Activated naive CD4-positive, alpha-beta T cell treated with anti-CD3 and anti-CD28 coated beads for 36 hours (primary cell): ENCODE results near the gene ACTL8. TPM values are rescaled to one million over a fixed set of nuclear protein-coding genes. Genes with fewer than 3 reads are reported as not detected.

Source experiments
- CTCF ChIA-PET: fragments of 350-600 bp; sonication (Branson Sonifier 250); formaldehyde crosslinking; loops from one replicate; lab custom pipeline; 2021; ENCODE audit warnings: antibody characterized with exemption; lab: Charles Lee
- DNase-seq: peaks from one replicate; pipeline ENCODE4 v3.0.0-alpha.2; 2020
- H3K27ac Mint-ChIP-seq: one replicate; pipeline ENCODE4 v1.8.0; 2021; ENCODE audit warnings: mild to moderate bottlenecking, mixed read lengths
- H3K27me3 Mint-ChIP-seq: one replicate; pipeline ENCODE4 v1.8.0; 2021; ENCODE audit warnings: low read depth, mixed read lengths
- H3K36me3 Mint-ChIP-seq: one replicate; pipeline ENCODE4 v1.8.0; 2021; ENCODE audit warnings: low read depth, mixed read lengths
- H3K4me1 Mint-ChIP-seq: one replicate; pipeline ENCODE4 v1.8.0; 2021; ENCODE audit warnings: low read depth, mixed read lengths
- H3K4me3 Mint-ChIP-seq: one replicate; pipeline ENCODE4 v1.8.0; 2021; ENCODE audit warnings: mild to moderate bottlenecking, moderate library complexity, mixed read lengths
- H3K9me3 Mint-ChIP-seq: one replicate; pipeline ENCODE4 v1.8.0; 2021; ENCODE audit warnings: mixed read lengths
- intact Hi-C: fragments of 100-400 bp; cut with micrococcal nuclease; formaldehyde crosslinking; loops from one replicate; pipeline ENCODE4 v1.15.1; 2023
- total RNA-seq, 2 experiments: library from RNA; stranded (reverse); gene quantifications; one replicate each; pipeline ENCODE4 v1.2.3, GENCODE V29; 2021

Gene ACTL8
- total RNA-seq, 2 experiments from 2014 or later, result 0.12 TPM; not detected in 1

- no peak overlapping the region for H3K27ac Mint-ChIP-seq
- CTCF ChIA-PET, result interaction anchor here (0.5 kb wide), 1 partner anchor 22 kb away, joined by 3 read pairs; no protein-coding TSS in a partner anchor
These were observed 8.3 kb downstream of the ACTL8 start for GRCh38 chr1:17763417-17763816.

GRCh38 chr1:17763995-17764394 is 8.9 kb downstream of the ACTL8 start:
- CTCF ChIA-PET, result no interaction called here
- Mint-ChIP-seq H3K9me3 (peaks cover 24% of the 10 kb centered on the region), H3K4me1 (no peaks in the 10 kb centered on the region), H3K36me3 (peaks cover 6% of the 10 kb centered on the region), H3K27ac (no peak overlapping the region), H3K27me3 (peaks cover 4% of the 10 kb centered on the region), H3K4me3 (no peak overlapping the region)
- DNase-seq, result no peak
- intact Hi-C loops, result no loop called here

More at GRCh38 chr1:17763417-17763816, 8.3 kb downstream of the ACTL8 start:
- peaks cover 29% of the 10 kb centered on the region for H3K9me3 Mint-ChIP-seq
- intact Hi-C loops, result no loop called here
- H3K36me3 Mint-ChIP-seq, result peaks cover 6% of the 10 kb centered on the region
- no peak overlapping the region for H3K4me3 Mint-ChIP-seq
- peaks cover 4% of the 10 kb centered on the region for H3K27me3 Mint-ChIP-seq
- DNase-seq, result no peak
- no peaks in the 10 kb centered on the region for H3K4me1 Mint-ChIP-seq

GRCh38 chr1:17764591-17764990 is 9.5 kb downstream of the ACTL8 start:
- intact Hi-C loops, result no loop called here
- Mint-ChIP-seq H3K4me1 (no peaks in the 10 kb centered on the region), H3K27me3 (peaks cover 4% of the 10 kb centered on the region), H3K9me3 (peaks cover 19% of the 10 kb centered on the region), H3K27ac (no peak overlapping the region), H3K4me3 (no peak overlapping the region), H3K36me3 (peaks cover 6% of the 10 kb centered on the region)
- CTCF ChIA-PET, result no interaction called here
- DNase-seq, result no peak

GRCh38 chr1:17765444-17766411 is 10.6 kb downstream of the ACTL8 start:
- no peak for DNase-seq
- CTCF ChIA-PET, result no interaction called here
- peaks cover 9% of the 10 kb centered on the region for H3K9me3 Mint-ChIP-seq
- no peak overlapping the region for H3K4me3 Mint-ChIP-seq
- no peaks in the 10 kb centered on the region for H3K36me3 Mint-ChIP-seq
- no peaks in the 10 kb centered on the region for H3K4me1 Mint-ChIP-seq
- intact Hi-C loops, result no loop called here
- H3K27ac Mint-ChIP-seq, result no peak overlapping the region
- H3K27me3 Mint-ChIP-seq, result peaks cover 4% of the 10 kb centered on the region

- Mint-ChIP-seq H3K4me1 (no peaks in the 10 kb centered on the region), H3K36me3 (no peaks in the 10 kb centered on the region), H3K27ac (no peak overlapping the region), H3K9me3 (no peaks in the 10 kb centered on the region), H3K4me3 (no peak overlapping the region), H3K27me3 (peaks cover 4% of the 10 kb centered on the region)
- CTCF ChIA-PET, result no interaction called here
- intact Hi-C loops, result no loop called here
- DNase-seq, result no peak
These were observed 13.6 kb downstream of the ACTL8 start for GRCh38 chr1:17768651-17769241.

- Mint-ChIP-seq H3K27ac (no peak overlapping the region), H3K27me3 (peaks cover 4% of the 10 kb centered on the region), H3K36me3 (no peaks in the 10 kb centered on the region), H3K9me3 (no peaks in the 10 kb centered on the region), H3K4me1 (no peaks in the 10 kb centered on the region), H3K4me3 (no peak overlapping the region)
- CTCF ChIA-PET, result no interaction called here
- intact Hi-C loops, result no loop called here
- no peak for DNase-seq
These were observed 15.8 kb downstream of the ACTL8 start for GRCh38 chr1:17770983-17771382.

GRCh38 chr1:17772615-17773212 is 17.6 kb downstream of the ACTL8 start:
- Mint-ChIP-seq H3K27ac (no peak overlapping the region), H3K36me3 (no peaks in the 10 kb centered on the region), H3K9me3 (no peaks in the 10 kb centered on the region), H3K4me3 (no peak overlapping the region), H3K27me3 (no peaks in the 10 kb centered on the region), H3K4me1 (no peaks in the 10 kb centered on the region)
- intact Hi-C loops, result no loop called here
- DNase-seq, result no peak
- CTCF ChIA-PET, result interaction anchor here (0.7 kb wide), 1 partner anchor 49 kb away, joined by 4 read pairs; no protein-coding TSS in a partner anchor

- no peaks in the 10 kb centered on the region for H3K9me3 Mint-ChIP-seq
- intact Hi-C loops, result no loop called here
- CTCF ChIA-PET, result interaction anchor here (1.1 kb wide), 1 partner anchor 112 kb away, joined by 4 read pairs; no protein-coding TSS in a partner anchor
- H3K27ac Mint-ChIP-seq, result no peak overlapping the region
- no peak overlapping the region for H3K4me3 Mint-ChIP-seq
- no peaks in the 10 kb centered on the region for H3K4me1 Mint-ChIP-seq
- no peaks in the 10 kb centered on the region for H3K36me3 Mint-ChIP-seq
- H3K27me3 Mint-ChIP-seq, result no peaks in the 10 kb centered on the region
- no peak for DNase-seq
These were observed 18.6 kb downstream of the ACTL8 start for GRCh38 chr1:17773591-17774326.

GRCh38 chr1:17774452-17774851 is 19.3 kb downstream of the ACTL8 start:
- intact Hi-C loops, result no loop called here
- H3K9me3 Mint-ChIP-seq, result no peaks in the 10 kb centered on the region
- H3K4me1 Mint-ChIP-seq, result no peaks in the 10 kb centered on the region
- H3K4me3 Mint-ChIP-seq, result no peak overlapping the region
- no peaks in the 10 kb centered on the region for H3K27me3 Mint-ChIP-seq
- no peaks in the 10 kb centered on the region for H3K36me3 Mint-ChIP-seq
- no peak for DNase-seq
- H3K27ac Mint-ChIP-seq, result no peak overlapping the region
- CTCF ChIA-PET, result interaction anchor here (1.1 kb wide), 1 partner anchor 113 kb away, joined by 4 read pairs; no protein-coding TSS in a partner anchor

GRCh38 chr1:17775796-17776195 is 20.7 kb downstream of the ACTL8 start:
- no peak for DNase-seq
- Mint-ChIP-seq H3K27me3 (no peaks in the 10 kb centered on the region), H3K36me3 (no peaks in the 10 kb centered on the region), H3K4me1 (no peaks in the 10 kb centered on the region), H3K4me3 (no peak overlapping the region), H3K9me3 (no peaks in the 10 kb centered on the region), H3K27ac (no peak overlapping the region)
- intact Hi-C loops, result no loop called here
- CTCF ChIA-PET, result no interaction called here

GRCh38 chr1:17776426-17776825 is 21.3 kb downstream of the ACTL8 start:
- no peaks in the 10 kb centered on the region for H3K27me3 Mint-ChIP-seq
- DNase-seq, result no peak
- intact Hi-C loops, result no loop called here
- no peaks in the 10 kb centered on the region for H3K4me1 Mint-ChIP-seq
- H3K9me3 Mint-ChIP-seq, result no peaks in the 10 kb centered on the region
- no peak overlapping the region for H3K27ac Mint-ChIP-seq
- no peaks in the 10 kb centered on the region for H3K36me3 Mint-ChIP-seq
- CTCF ChIA-PET, result no interaction called here
- no peak overlapping the region for H3K4me3 Mint-ChIP-seq

- Mint-ChIP-seq H3K4me3 (no peak overlapping the region), H3K9me3 (no peaks in the 10 kb centered on the region), H3K27me3 (no peaks in the 10 kb centered on the region), H3K36me3 (no peaks in the 10 kb centered on the region), H3K27ac (no peak overlapping the region), H3K4me1 (no peaks in the 10 kb centered on the region)
- DNase-seq, result no peak
- CTCF ChIA-PET, result no interaction called here
- intact Hi-C loops, result no loop called here
These were observed 22.2 kb downstream of the ACTL8 start for GRCh38 chr1:17777330-17777729.
